HCT116 (cell line): Measurements from ENCODE around the gene NUBPL.

ENCODE experiments used
- CTCF ChIP-seq, 3 experiments: fragments of 200-600 bp in 1 of 3; sonication (generic) in 1 of 3; IDR thresholded peaks in 2 of 3; conservative IDR thresholded peaks in 1 of 3; 2 replicates each; pipeline ENCODE4 v1.5.1; 2012 to 2017; ENCODE audit warnings: low read depth in 2 of 3, low read length in 2 of 3, antibody characterized with exemption in 1 of 3, borderline replicate concordance in 1 of 3, control low read depth in 1 of 3, mild to moderate bottlenecking in 1 of 3, mixed read lengths in 1 of 3, mixed run types in 1 of 3, moderate library complexity in 1 of 3; ENCODE audit not compliant: insufficient read depth in 1 of 3
- EGR1 ChIP-seq: IDR thresholded peaks from 2 replicates; pipeline ENCODE4 v1.6.1; 2012; ENCODE audit warnings: low read depth
- ELF1 ChIP-seq: IDR thresholded peaks from 2 replicates; pipeline ENCODE4 v1.6.1; 2012; ENCODE audit warnings: low read depth, borderline replicate concordance
- EZH2 ChIP-seq: fragments of 200-600 bp; sonication (generic); IDR thresholded peaks from 2 replicates; pipeline ENCODE4 v1.6.1; 2017; ENCODE audit warnings: antibody characterized with exemption, mixed run types
- MAX ChIP-seq: IDR thresholded peaks from 2 replicates; pipeline ENCODE4 v1.6.1; 2012
- POLR2A ChIP-seq: IDR thresholded peaks from 2 replicates; pipeline ENCODE4 v1.7.0; 2011; ENCODE audit warnings: borderline replicate concordance; ENCODE audit not compliant: insufficient read depth, insufficient read length; ENCODE audit errors: extremely low read depth
- POLR2AphosphoS5 ChIP-seq: IDR thresholded peaks from 2 replicates; pipeline ENCODE4 v1.6.1; 2011; ENCODE audit warnings: mild to moderate bottlenecking, low read depth, low read length, moderate library complexity
- RAD21 ChIP-seq: IDR thresholded peaks from 2 replicates; pipeline ENCODE4 v1.6.1; 2012; ENCODE audit warnings: low read depth, mild to moderate bottlenecking
- REST ChIP-seq: IDR thresholded peaks from 2 replicates; pipeline ENCODE4 v1.6.1; 2012; ENCODE audit warnings: low read depth
- SP1 ChIP-seq: IDR thresholded peaks from 2 replicates; pipeline ENCODE4 v1.6.1; 2012; ENCODE audit warnings: low read depth
- TCF7L2 ChIP-seq: IDR thresholded peaks from 2 replicates; pipeline ENCODE4 v1.7.0; 2011; ENCODE audit warnings: borderline replicate concordance, inconsistent platforms; ENCODE audit not compliant: insufficient read depth, insufficient read length; ENCODE audit errors: extremely low read depth
- YY1 ChIP-seq: IDR thresholded peaks from 2 replicates; pipeline ENCODE4 v1.6.1; 2011; ENCODE audit warnings: low read length, low read depth, moderate library complexity, mild to moderate bottlenecking; ENCODE audit not compliant: insufficient replicate concordance; ENCODE audit errors: extremely low read depth
- ZBTB33 ChIP-seq: IDR thresholded peaks from 2 replicates; pipeline ENCODE4 v1.6.1; 2011; ENCODE audit warnings: mild to moderate bottlenecking, low read length, moderate library complexity; ENCODE audit not compliant: insufficient replicate concordance; ENCODE audit errors: extremely low read depth
- ZNF274 ChIP-seq: fragments of 200-500 bp; sonication (Bioruptor generic); IDR thresholded peaks from 2 replicates; pipeline ENCODE4 v1.6.1; 2014; ENCODE audit warnings: mild to moderate bottlenecking, low read depth, low read length, inconsistent platforms

- TF ChIP-seq POLR2A (no peak), CTCF (IDR thresholded peaks at IDR 0.05 in 2 of 3, conservative IDR thresholded peaks at IDR 0.05 in 1 of 3; ENCODE audit: borderline replicate concordance in 1 of 3, insufficient read depth in 1 of 3, low read depth in 2 of 3, low read length in 2 of 3) (no peak), EGR1 (no peak), SP1 (no peak), MAX (no peak), RAD21 (no peak), REST (no peak), EZH2 (no peak), YY1 (no peak), ZBTB33 (no peak), POLR2AphosphoS5 (no peak), ELF1 (no peak), TCF7L2 (no peak), ZNF274 (no peak)
These were observed 116.4 kb downstream of the NUBPL start for GRCh38 chr14:31677630-31678029.
